ENCODE data around the gene LPCAT1.

The LPCAT1 gene

DNA sequence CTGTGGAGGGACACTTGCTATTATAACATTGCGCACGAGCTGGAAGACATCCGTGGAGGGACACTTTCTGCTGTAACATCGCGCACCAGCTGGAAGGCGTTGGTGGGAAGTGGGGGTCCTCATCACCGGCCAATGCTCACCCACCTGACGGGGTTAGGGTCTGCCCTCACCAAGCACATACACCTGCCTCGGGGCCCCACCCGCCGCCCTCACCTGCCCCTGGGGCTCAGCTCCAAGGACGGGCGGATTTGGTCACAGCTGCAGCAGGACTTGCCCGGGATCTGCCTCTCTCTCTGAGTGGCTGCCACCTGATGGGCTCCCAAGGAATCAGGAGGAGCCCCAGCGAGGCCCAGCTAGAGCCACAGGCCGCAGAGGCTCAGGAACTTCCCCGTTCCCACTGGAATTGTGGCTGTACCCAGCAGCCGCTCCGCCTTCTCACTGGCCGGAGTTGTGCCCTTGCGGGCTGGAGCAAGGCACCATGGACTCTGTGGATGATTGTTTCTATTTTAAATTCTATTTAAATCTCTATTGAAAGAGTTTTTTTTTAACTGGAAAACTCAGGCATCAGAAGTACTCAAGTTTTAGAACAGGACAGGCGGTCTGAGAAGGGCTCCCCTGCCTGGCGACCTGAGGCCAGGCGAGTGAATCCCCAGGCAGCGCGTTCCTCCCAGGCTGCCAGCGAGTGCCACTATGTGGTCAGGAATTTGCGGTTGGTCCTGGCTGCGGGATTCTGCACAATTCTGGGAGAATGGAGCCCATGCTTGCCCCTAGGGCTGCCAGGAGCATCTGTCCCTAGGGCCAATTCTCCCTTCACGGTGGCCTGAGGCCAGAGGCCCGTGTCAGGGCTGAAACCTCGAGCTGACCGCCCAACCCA, 39.7 kb downstream of the LPCAT1 start:
- Histone ChIP-seq H3K9ac (ENCODE audit: insufficient read length, low read depth) (no peak overlapping the region), H3K4me1 (ENCODE audit: insufficient read depth, insufficient read length) (no peaks in the 10 kb centered on the region), H3K9me3 (ENCODE audit: insufficient read depth, low read length) (no peaks in the 10 kb centered on the region), H3K36me3 (ENCODE audit: insufficient read depth, insufficient read length, low read length) (peaks cover 81% of the 10 kb centered on the region), H3K4me3 (ENCODE audit: insufficient read length, low read depth) (no peak overlapping the region), H3K27me3 (ENCODE audit: insufficient read depth, insufficient read length) (no peaks in the 10 kb centered on the region)
- TF ChIP-seq ZNF274 (IDR thresholded peaks at IDR 0.05; ENCODE audit: low read depth, low read length) = no peak
- no peak for TF ChIP-seq SUZ12 (IDR thresholded peaks at IDR 0.05; ENCODE audit: extremely low read depth, insufficient read depth, insufficient read length)
- no peak for TF ChIP-seq YY1 (IDR thresholded peaks at IDR 0.05; ENCODE audit: insufficient read depth, insufficient read length)
- no peak for DNase-seq (ENCODE audit: low read depth, low spot score)

DNA sequence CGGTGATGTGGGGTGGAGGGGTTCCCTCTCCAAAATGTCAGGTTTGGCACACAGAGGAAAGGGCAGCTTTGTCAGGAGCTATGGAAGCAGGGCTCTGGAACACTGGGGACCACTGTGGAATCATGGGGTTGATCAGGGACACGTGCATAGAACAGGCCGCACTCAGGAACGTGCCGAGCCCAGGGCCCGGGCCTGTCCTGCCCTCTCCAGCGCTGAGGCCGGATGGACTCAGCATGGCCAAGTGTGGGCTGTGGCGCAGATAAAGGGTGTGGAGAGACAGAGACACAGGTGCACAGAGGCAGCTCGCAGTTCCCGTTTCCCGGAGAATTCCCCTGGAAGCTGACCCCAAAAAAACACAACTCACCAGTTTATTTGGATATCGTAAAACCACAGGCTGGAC, 40.7 kb downstream of the LPCAT1 start:
- no peaks in the 10 kb centered on the region for H3K9me3 ChIP-seq (ENCODE audit: insufficient read depth, low read length)

DNA sequence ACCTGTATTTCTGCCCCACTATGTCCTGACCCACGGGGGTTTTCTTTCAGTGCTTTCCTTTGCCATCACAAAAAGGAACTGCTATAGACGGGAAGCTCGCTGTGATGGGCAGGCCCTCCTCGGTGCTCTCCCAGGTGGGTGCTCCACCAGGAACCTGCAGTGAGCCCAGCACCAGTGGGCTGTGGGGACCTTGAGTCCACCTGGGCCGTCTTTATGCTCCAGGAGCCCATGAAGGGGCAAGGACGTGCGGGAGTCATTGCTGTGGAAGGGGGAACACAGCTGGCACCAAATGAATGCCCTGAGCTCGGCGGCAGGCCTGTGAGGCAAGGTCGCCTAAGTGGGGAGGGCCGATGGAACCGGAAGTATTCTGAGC, 41.8 kb downstream of the LPCAT1 start:
- Histone ChIP-seq H3K9ac (ENCODE audit: insufficient read length, low read depth) (no peak overlapping the region), H3K4me1 (ENCODE audit: insufficient read depth, insufficient read length) (no peaks in the 10 kb centered on the region), H3K27me3 (ENCODE audit: insufficient read depth, insufficient read length) (no peaks in the 10 kb centered on the region), H3K4me3 (ENCODE audit: insufficient read length, low read depth) (no peak overlapping the region), H3K36me3 (ENCODE audit: insufficient read depth, insufficient read length, low read length) (peaks cover 79% of the 10 kb centered on the region), H3K9me3 (ENCODE audit: insufficient read depth, low read length) (no peaks in the 10 kb centered on the region)
- no peak for DNase-seq (ENCODE audit: low read depth, low spot score)
- no peak for TF ChIP-seq ZNF274 (IDR thresholded peaks at IDR 0.05; ENCODE audit: low read depth, low read length)
- TF ChIP-seq SUZ12 (IDR thresholded peaks at IDR 0.05; ENCODE audit: extremely low read depth, insufficient read depth, insufficient read length) = no peak
- TF ChIP-seq YY1 (IDR thresholded peaks at IDR 0.05; ENCODE audit: insufficient read depth, insufficient read length) = no peak

More for the DNA sequence above, 40.7 kb downstream of the LPCAT1 start:
- no peak for DNase-seq (ENCODE audit: low read depth, low spot score)
- TF ChIP-seq SUZ12 (IDR thresholded peaks at IDR 0.05; ENCODE audit: extremely low read depth, insufficient read depth, insufficient read length) = no peak
- TF ChIP-seq ZNF274 (IDR thresholded peaks at IDR 0.05; ENCODE audit: low read depth, low read length) = no peak
- no peak for TF ChIP-seq YY1 (IDR thresholded peaks at IDR 0.05; ENCODE audit: insufficient read depth, insufficient read length)
- no peak overlapping the region for H3K9ac ChIP-seq (ENCODE audit: insufficient read length, low read depth)
- H3K4me1 ChIP-seq (ENCODE audit: insufficient read depth, insufficient read length) = no peaks in the 10 kb centered on the region
- peaks cover 81% of the 10 kb centered on the region for H3K36me3 ChIP-seq (ENCODE audit: insufficient read depth, insufficient read length, low read length)
- no peaks in the 10 kb centered on the region for H3K27me3 ChIP-seq (ENCODE audit: insufficient read depth, insufficient read length)
- H3K4me3 ChIP-seq (ENCODE audit: insufficient read length, low read depth) = no peak overlapping the region

DNA sequence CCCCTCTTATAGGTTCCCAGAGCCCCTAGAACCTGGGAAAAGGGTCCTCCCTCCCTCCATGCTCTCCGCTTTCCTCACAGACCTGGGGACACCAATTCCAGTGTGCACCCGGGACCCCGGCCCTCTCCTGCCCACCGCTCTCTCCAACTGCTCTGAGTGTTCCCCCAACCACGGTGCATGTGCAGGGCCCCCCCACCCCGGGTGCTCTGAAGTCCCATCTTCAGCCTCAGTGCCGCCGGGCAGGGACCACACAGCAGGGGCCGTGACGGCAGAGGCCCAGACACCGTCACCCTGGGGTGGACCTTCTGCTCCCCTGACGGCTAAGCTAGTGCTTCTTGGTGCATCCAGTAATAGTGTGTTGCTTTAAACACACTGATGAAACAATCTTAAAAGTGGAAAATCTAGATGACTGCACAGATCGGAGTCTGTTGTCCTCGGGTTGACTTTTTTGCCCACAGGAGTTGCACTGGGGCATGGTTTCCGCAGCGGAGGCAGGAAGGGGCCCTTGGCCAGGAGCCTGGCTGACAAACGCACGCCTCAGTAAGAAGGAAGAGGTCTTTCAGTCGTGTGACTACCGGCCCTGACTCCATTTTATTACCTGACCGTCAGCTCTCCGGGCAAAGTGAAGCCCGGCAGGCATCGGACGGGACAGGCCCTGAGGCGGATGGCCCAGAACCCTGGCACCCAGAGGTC, 42.3 kb downstream of the LPCAT1 start:
- Histone ChIP-seq H3K36me3 (ENCODE audit: insufficient read depth, insufficient read length, low read length) (peaks cover 79% of the 10 kb centered on the region), H3K4me1 (ENCODE audit: insufficient read depth, insufficient read length) (peaks cover 3% of the 10 kb centered on the region), H3K9me3 (ENCODE audit: insufficient read depth, low read length) (no peaks in the 10 kb centered on the region), H3K27me3 (ENCODE audit: insufficient read depth, insufficient read length) (no peaks in the 10 kb centered on the region), H3K4me3 (ENCODE audit: insufficient read length, low read depth) (no peak overlapping the region), H3K9ac (ENCODE audit: insufficient read length, low read depth) (no peak overlapping the region)
- DNase-seq (ENCODE audit: low read depth, low spot score) = no peak
- TF ChIP-seq ZNF274 (IDR thresholded peaks at IDR 0.05; ENCODE audit: low read depth, low read length) (no peak), YY1 (IDR thresholded peaks at IDR 0.05; ENCODE audit: insufficient read depth, insufficient read length) (no peak), SUZ12 (IDR thresholded peaks at IDR 0.05; ENCODE audit: extremely low read depth, insufficient read depth, insufficient read length) (no peak)

DNA sequence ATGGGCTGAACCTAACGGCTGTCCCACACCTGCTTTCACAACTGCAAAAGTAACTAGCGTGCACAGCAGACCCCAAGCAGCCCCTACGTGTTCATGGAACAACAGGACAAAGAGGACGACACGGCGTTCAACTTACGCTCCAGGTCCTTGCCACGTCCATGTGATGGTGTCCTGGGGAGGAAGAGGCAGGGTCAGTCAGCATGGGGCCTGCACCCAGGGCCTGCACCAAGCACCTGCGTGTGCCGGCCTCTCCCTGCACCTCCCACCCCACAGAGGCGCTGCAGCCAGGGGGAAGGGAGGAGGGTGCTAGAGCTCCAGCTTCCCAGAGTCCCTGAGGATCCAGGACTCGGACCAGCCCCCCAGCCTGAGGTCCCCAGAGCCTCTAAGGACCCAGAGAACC, 43.0 kb downstream of the LPCAT1 start:
- Histone ChIP-seq H3K36me3 (ENCODE audit: insufficient read depth, insufficient read length, low read length) (peaks cover 79% of the 10 kb centered on the region), H3K4me3 (ENCODE audit: insufficient read length, low read depth) (no peak overlapping the region), H3K4me1 (ENCODE audit: insufficient read depth, insufficient read length) (peaks cover 3% of the 10 kb centered on the region), H3K27me3 (ENCODE audit: insufficient read depth, insufficient read length) (no peaks in the 10 kb centered on the region), H3K9ac (ENCODE audit: insufficient read length, low read depth) (no peak overlapping the region), H3K9me3 (ENCODE audit: insufficient read depth, low read length) (no peaks in the 10 kb centered on the region)
- TF ChIP-seq YY1 (IDR thresholded peaks at IDR 0.05; ENCODE audit: insufficient read depth, insufficient read length) (no peak), ZNF274 (IDR thresholded peaks at IDR 0.05; ENCODE audit: low read depth, low read length) (no peak), SUZ12 (IDR thresholded peaks at IDR 0.05; ENCODE audit: extremely low read depth, insufficient read depth, insufficient read length) (no peak)
- DNase-seq (ENCODE audit: low read depth, low spot score) = no peak

DNA sequence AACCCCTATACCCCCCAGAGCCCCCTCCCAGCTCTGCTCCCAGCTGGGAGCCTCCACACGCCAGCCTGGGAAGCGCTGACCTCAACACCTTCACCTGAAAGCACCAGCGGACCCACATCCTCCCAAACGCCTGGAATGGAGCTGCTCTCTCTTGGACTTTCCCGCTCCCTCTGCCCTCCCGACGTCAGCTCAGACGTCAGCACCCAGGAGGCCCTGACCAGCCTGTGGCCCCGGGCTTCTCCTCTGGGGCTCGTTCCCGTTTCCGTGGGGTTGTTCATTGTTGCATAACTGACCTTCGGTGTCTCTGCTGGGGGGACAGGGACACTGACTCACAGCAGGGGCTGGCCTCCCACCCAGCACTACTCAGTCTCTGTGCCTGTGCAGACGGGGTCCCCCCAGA, 43.5 kb downstream of the LPCAT1 start:
- Histone ChIP-seq H3K9me3 (ENCODE audit: insufficient read depth, low read length) (no peaks in the 10 kb centered on the region), H3K9ac (ENCODE audit: insufficient read length, low read depth) (no peak overlapping the region), H3K36me3 (ENCODE audit: insufficient read depth, insufficient read length, low read length) (peaks cover 79% of the 10 kb centered on the region), H3K4me3 (ENCODE audit: insufficient read length, low read depth) (no peak overlapping the region), H3K4me1 (ENCODE audit: insufficient read depth, insufficient read length) (peaks cover 3% of the 10 kb centered on the region), H3K27me3 (ENCODE audit: insufficient read depth, insufficient read length) (no peaks in the 10 kb centered on the region)
- no peak for DNase-seq (ENCODE audit: low read depth, low spot score)
- no peak for TF ChIP-seq SUZ12 (IDR thresholded peaks at IDR 0.05; ENCODE audit: extremely low read depth, insufficient read depth, insufficient read length)
- no peak for TF ChIP-seq ZNF274 (IDR thresholded peaks at IDR 0.05; ENCODE audit: low read depth, low read length)
- no peak for TF ChIP-seq YY1 (IDR thresholded peaks at IDR 0.05; ENCODE audit: insufficient read depth, insufficient read length)

DNA sequence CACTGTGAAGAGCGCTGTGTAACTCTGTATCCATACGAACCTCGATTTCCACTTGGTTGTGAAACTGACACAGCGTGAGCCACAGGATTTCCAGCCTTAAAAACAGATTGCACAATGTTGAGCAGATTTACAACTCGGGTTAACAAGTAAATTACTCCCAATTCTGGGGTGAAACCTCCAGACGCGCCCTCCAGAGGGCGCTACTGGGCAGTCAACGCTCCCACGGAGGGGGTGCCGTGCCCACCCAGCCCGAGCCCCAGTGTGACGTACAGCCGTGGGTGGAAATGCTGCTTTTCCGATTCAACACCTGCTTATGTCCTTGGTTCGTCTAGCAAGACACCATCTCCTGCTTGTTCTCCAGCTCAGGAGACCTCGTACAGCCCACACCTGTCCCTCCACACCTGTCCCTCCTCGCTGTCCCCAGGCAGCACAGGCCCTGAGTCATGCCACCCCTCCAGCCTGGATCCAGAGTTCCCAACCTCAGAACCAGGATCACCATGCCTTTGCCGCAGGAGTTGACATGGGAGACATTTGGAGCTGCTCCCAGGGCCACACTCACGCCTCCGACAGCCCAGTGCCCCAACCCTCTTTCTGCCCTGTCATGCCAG, 44.1 kb downstream of the LPCAT1 start:
- Histone ChIP-seq H3K27me3 (ENCODE audit: insufficient read depth, insufficient read length) (no peaks in the 10 kb centered on the region), H3K36me3 (ENCODE audit: insufficient read depth, insufficient read length, low read length) (peaks cover 79% of the 10 kb centered on the region), H3K4me1 (ENCODE audit: insufficient read depth, insufficient read length) (peaks cover 3% of the 10 kb centered on the region), H3K4me3 (ENCODE audit: insufficient read length, low read depth) (no peak overlapping the region), H3K9ac (ENCODE audit: insufficient read length, low read depth) (no peak overlapping the region), H3K9me3 (ENCODE audit: insufficient read depth, low read length) (no peaks in the 10 kb centered on the region)
- no peak for DNase-seq (ENCODE audit: low read depth, low spot score)
- no peak for TF ChIP-seq ZNF274 (IDR thresholded peaks at IDR 0.05; ENCODE audit: low read depth, low read length)
- no peak for TF ChIP-seq SUZ12 (IDR thresholded peaks at IDR 0.05; ENCODE audit: extremely low read depth, insufficient read depth, insufficient read length)
- TF ChIP-seq YY1 (IDR thresholded peaks at IDR 0.05; ENCODE audit: insufficient read depth, insufficient read length) = no peak
